ENCODE results near the gene ATG4B.

ATG4B gene

GRCh38 chr2:241666627-241667400 is 29.3 kb downstream of the ATG4B start:
- no peak for DNase-seq (ENCODE audit: low read depth, low spot score)

- no peak for DNase-seq (ENCODE audit: low read depth, low spot score)
Measured at GRCh38 chr2:241668354-241668753, 30.9 kb downstream of the ATG4B start.

- DNase-seq (ENCODE audit: low read depth, low spot score), result no peak
Measured at GRCh38 chr2:241668839-241669238, 31.3 kb downstream of the ATG4B start.

GRCh38 chr2:241670333-241671110 is 33.0 kb downstream of the ATG4B start:
- no peak for DNase-seq (ENCODE audit: low read depth, low spot score)

GRCh38 chr2:241671457-241672240 is 34.2 kb downstream of the ATG4B start:
- no peak for DNase-seq (ENCODE audit: low read depth, low spot score)

- DNase-seq (ENCODE audit: low read depth, low spot score), result no peak
Measured at GRCh38 chr2:241672243-241673188, 35.0 kb downstream of the ATG4B start.

GRCh38 chr2:241673189-241673663 is 35.7 kb downstream of the ATG4B start:
- DNase-seq (ENCODE audit: low read depth, low spot score), result no peak

- no peak for DNase-seq (ENCODE audit: low read depth, low spot score)
Measured at GRCh38 chr2:241673797-241674725, 36.6 kb downstream of the ATG4B start.

GRCh38 chr2:241675885-241676284 is 38.4 kb downstream of the ATG4B start:
- DNase-seq (ENCODE audit: low read depth, low spot score), result no peak

GRCh38 chr2:241676665-241677064 is 39.2 kb downstream of the ATG4B start:
- DNase-seq (ENCODE audit: low read depth, low spot score), result no peak

- DNase-seq (ENCODE audit: low read depth, low spot score), result no peak
Measured at GRCh38 chr2:241677392-241677791, 39.9 kb downstream of the ATG4B start.

- DNase-seq (ENCODE audit: low read depth, low spot score), result no peak
Measured at GRCh38 chr2:241678307-241678706, 40.8 kb downstream of the ATG4B start.

- DNase-seq (ENCODE audit: low read depth, low spot score), result no peak
Measured at GRCh38 chr2:241678784-241679540, 41.5 kb downstream of the ATG4B start.

- no peak for DNase-seq (ENCODE audit: low read depth, low spot score)
Measured at GRCh38 chr2:241680044-241680443, 42.6 kb downstream of the ATG4B start.

GRCh38 chr2:241680827-241681599 is 43.5 kb downstream of the ATG4B start:
- no peak for DNase-seq (ENCODE audit: low read depth, low spot score)

- no peak for DNase-seq (ENCODE audit: low read depth, low spot score)
Measured at GRCh38 chr2:241686324-241686649, 48.8 kb downstream of the ATG4B start.

GRCh38 chr2:241686650-241687425 is 49.3 kb downstream of the ATG4B start, which contains the start of gene DTYMK:
DTYMK (minus strand) TSS chr2:241686815; CDS start chr2:241686783, 32 bp downstream.
- peak; percentile 93 for DNase-seq (ENCODE audit: low read depth, low spot score)

All from activated CD4-positive, CD25-positive, alpha-beta regulatory T cell treated with anti-CD3 and anti-CD28 coated beads, Interleukin-2, amount 50 U/mL, for 16 hours (primary cell).